ENCODE data around the gene MOCS1.

Gene MOCS1

DNA sequence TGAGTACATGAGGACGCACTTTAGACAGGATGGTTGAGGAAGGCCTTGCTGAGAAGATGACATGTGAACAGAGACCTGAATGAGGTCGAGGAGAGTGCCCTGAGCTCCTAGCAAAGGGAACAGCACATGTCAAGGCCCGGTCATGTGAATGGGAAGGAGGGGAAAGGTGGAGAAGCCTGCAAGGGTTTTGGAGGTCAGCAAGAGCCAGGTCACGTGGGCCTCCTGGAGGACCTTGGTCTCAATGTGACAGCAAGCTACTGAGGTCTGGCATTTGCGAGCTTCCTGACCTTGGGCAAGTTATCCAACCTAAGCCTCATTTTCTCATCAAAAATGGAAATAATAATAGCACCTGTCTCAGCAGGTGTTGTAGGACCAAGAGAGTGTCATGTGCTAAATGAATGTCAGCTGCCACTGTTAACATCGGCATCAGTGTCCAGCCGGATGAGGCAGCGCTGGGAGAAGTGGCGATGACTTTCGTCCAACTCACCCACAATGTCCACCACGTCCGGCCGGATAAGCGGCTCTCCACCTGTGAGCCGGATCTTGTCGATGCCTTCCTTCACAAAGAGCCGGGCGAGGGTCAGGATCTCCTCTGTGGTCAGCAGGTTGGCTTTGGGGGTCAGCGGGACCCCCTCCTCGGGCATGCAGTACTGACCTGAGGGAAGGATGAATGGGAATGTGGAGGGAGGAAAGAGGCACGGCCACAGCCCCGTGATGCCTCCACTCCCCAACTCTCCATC lies 8.9 kb downstream of the MOCS1 start:
- Histone ChIP-seq H3K27ac (ENCODE audit: low read depth, low read length) (no peak overlapping the region), H2AFZ (ENCODE audit: low read length, unreplicated experiment) (no peak overlapping the region), H3K4me3 (ENCODE audit: low read depth, low read length) (no peak overlapping the region), H3K4me1 (ENCODE audit: control insufficient read depth, insufficient read depth, low read length, unreplicated experiment) (peaks cover 9% of the 10 kb centered on the region), H3K79me2 (ENCODE audit: control insufficient read depth, insufficient read depth, low read length, unreplicated experiment) (no peaks in the 10 kb centered on the region), H3K27me3 (ENCODE audit: insufficient read depth, low read length) (no peaks in the 10 kb centered on the region), H3K36me3 (ENCODE audit: insufficient read depth, low read length) (no peaks in the 10 kb centered on the region)

DNA sequence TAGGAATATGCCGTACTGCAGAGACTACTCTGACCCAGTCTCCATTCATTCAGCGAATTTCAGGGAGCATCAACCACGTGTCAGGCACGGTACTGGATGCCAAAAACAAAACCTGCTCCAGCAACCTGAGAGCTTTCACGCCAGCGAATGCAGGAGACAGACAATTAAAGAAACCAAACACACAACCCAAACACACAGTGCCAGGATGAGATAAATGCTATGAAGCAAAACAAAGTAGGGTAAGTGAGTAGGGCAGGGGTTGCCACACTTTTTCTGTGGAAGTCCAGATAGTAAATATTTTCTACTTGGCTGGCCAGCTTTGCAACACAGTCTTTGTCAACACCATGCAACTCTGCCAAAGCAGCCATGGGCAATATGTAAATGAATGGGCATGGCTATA lies 10.0 kb downstream of the MOCS1 start:
- H3K27ac ChIP-seq (ENCODE audit: low read depth, low read length): no peak overlapping the region
- no peaks in the 10 kb centered on the region for H3K27me3 ChIP-seq (ENCODE audit: insufficient read depth, low read length)
- no peak overlapping the region for H2AFZ ChIP-seq (ENCODE audit: low read length, unreplicated experiment)
- peaks cover 4% of the 10 kb centered on the region for H3K4me1 ChIP-seq (ENCODE audit: control insufficient read depth, insufficient read depth, low read length, unreplicated experiment)
- H3K79me2 ChIP-seq (ENCODE audit: control insufficient read depth, insufficient read depth, low read length, unreplicated experiment): no peaks in the 10 kb centered on the region
- H3K36me3 ChIP-seq (ENCODE audit: insufficient read depth, low read length): no peaks in the 10 kb centered on the region
- H3K4me3 ChIP-seq (ENCODE audit: low read depth, low read length): no peak overlapping the region

DNA sequence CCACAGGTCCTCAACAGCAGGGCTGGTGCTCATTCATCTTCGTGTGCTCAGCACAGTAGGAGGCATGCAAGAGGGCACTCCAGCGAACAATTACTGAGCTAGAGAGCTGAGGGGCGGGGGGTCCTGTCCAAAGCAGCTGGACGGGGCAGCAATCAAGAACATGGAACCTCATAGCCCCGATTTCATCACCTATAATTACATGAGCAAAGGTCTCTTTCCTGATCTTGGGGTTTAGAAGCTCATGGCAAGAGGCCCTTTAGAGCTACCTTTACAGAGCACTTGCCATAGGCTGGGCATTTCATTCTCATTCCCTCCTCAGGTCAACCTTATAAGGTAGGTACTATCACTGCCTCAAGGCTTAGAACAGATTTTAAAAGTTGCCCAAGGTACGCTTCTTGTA lies 10.4 kb downstream of the MOCS1 start:
- Histone ChIP-seq H3K4me1 (ENCODE audit: control insufficient read depth, insufficient read depth, low read length, unreplicated experiment) (peaks cover 4% of the 10 kb centered on the region), H3K27ac (ENCODE audit: low read depth, low read length) (no peak overlapping the region), H2AFZ (ENCODE audit: low read length, unreplicated experiment) (no peak overlapping the region), H3K36me3 (ENCODE audit: insufficient read depth, low read length) (no peaks in the 10 kb centered on the region), H3K79me2 (ENCODE audit: control insufficient read depth, insufficient read depth, low read length, unreplicated experiment) (no peaks in the 10 kb centered on the region), H3K4me3 (ENCODE audit: low read depth, low read length) (no peak overlapping the region), H3K27me3 (ENCODE audit: insufficient read depth, low read length) (no peaks in the 10 kb centered on the region)

DNA sequence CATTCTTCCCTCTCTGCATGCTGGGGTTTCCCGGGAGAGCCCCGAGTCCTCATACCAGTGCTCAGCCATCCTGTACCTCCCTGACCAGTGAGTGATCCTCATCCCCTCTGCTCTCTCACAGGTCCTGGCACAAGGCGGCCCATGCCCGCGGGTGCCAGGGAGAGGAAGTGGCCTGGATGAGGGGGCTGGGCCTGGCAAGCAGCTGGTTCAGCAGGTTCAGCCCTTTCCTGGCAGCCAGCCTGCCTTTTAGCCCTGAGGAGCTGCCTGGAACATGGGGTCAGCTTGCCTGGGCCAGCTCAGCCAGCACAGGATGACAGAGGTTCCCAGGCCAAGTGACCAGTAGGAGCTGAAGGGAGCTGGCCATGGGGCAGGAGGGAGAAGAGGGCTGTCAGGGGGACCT lies 10.9 kb downstream of the MOCS1 start:
- H3K4me3 ChIP-seq (ENCODE audit: low read depth, low read length): no peak overlapping the region
- H3K27ac ChIP-seq (ENCODE audit: low read depth, low read length): no peak overlapping the region
- H3K27me3 ChIP-seq (ENCODE audit: insufficient read depth, low read length): no peaks in the 10 kb centered on the region
- H3K79me2 ChIP-seq (ENCODE audit: control insufficient read depth, insufficient read depth, low read length, unreplicated experiment): no peaks in the 10 kb centered on the region
- peaks cover 4% of the 10 kb centered on the region for H3K4me1 ChIP-seq (ENCODE audit: control insufficient read depth, insufficient read depth, low read length, unreplicated experiment)
- no peaks in the 10 kb centered on the region for H3K36me3 ChIP-seq (ENCODE audit: insufficient read depth, low read length)
- no peak overlapping the region for H2AFZ ChIP-seq (ENCODE audit: low read length, unreplicated experiment)

DNA sequence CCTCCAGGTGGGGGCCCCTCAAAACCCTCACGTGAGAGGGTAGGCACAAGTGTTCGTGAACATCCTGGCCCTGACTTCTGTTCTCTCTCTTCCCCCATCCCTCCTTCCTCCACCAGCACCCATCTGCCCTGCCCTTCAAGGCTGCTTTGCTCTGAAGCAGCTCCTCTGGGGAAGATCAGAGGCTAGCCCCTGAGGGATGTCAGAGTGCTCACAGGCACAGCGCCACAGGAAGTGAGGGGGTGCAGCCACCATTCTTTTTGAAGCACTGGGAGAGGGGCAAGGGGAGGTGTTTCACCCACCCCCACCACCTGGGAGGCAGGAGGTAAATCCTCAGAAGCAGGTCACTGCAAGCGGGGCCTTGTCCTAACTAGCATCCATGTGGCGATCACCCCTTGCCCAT lies 11.4 kb downstream of the MOCS1 start:
- Histone ChIP-seq H3K36me3 (ENCODE audit: insufficient read depth, low read length) (no peaks in the 10 kb centered on the region), H3K4me1 (ENCODE audit: control insufficient read depth, insufficient read depth, low read length, unreplicated experiment) (peaks cover 4% of the 10 kb centered on the region), H2AFZ (ENCODE audit: low read length, unreplicated experiment) (no peak overlapping the region), H3K27me3 (ENCODE audit: insufficient read depth, low read length) (no peaks in the 10 kb centered on the region), H3K79me2 (ENCODE audit: control insufficient read depth, insufficient read depth, low read length, unreplicated experiment) (no peaks in the 10 kb centered on the region), H3K27ac (ENCODE audit: low read depth, low read length) (no peak overlapping the region), H3K4me3 (ENCODE audit: low read depth, low read length) (no peak overlapping the region)

DNA sequence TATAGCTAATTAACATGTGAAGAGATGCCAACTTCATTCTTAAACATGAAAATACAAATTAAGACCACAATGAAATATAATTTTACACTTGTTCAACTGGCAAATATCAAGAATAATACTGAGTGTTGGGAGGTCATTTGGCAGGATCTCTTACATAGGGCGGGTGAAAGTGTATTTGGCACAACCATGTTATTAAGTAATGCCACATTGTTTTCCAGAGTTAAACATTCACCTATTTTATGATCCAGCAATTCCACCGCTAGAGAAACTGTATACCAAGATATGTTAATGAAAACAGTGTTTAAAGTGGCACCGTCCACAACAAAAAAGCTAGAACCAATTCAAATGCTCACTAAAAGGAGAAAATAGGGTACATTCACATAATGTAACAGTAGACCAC lies 14.1 kb downstream of the MOCS1 start:
- Histone ChIP-seq H3K27me3 (ENCODE audit: insufficient read depth, low read length) (no peaks in the 10 kb centered on the region), H3K4me1 (ENCODE audit: control insufficient read depth, insufficient read depth, low read length, unreplicated experiment) (no peaks in the 10 kb centered on the region), H3K4me3 (ENCODE audit: low read depth, low read length) (no peak overlapping the region), H2AFZ (ENCODE audit: low read length, unreplicated experiment) (no peak overlapping the region), H3K79me2 (ENCODE audit: control insufficient read depth, insufficient read depth, low read length, unreplicated experiment) (no peaks in the 10 kb centered on the region), H3K36me3 (ENCODE audit: insufficient read depth, low read length) (0 out of 2 replicates have a peak, but pooled peaks cover under 1% of the 10 kb centered on the region), H3K27ac (ENCODE audit: low read depth, low read length) (no peak overlapping the region)

DNA sequence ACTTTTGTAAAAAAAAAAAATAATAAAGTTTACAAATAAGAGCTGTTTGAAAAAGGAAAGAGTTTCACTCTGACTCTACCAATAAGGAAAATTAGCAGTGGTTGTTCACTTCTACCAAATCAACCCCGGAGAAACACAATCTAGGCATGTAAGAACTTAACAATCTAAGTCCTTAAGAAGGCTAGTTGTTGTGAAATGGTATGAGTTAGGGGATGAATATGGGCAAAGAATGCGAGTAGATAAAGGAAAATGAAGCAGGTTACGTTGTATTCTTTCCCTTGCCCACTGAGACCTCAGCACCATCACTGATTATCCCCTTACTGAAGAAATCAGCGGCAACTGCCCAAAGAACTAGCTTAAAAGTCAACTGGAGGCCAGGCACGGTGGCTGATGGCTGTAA lies 15.4 kb downstream of the MOCS1 start:
- 0 out of 2 replicates have a peak, but pooled peaks cover 5% of the 10 kb centered on the region for H3K36me3 ChIP-seq (ENCODE audit: insufficient read depth, low read length)
- no peaks in the 10 kb centered on the region for H3K79me2 ChIP-seq (ENCODE audit: control insufficient read depth, insufficient read depth, low read length, unreplicated experiment)
- H3K4me3 ChIP-seq (ENCODE audit: low read depth, low read length): no peak overlapping the region

DNA sequence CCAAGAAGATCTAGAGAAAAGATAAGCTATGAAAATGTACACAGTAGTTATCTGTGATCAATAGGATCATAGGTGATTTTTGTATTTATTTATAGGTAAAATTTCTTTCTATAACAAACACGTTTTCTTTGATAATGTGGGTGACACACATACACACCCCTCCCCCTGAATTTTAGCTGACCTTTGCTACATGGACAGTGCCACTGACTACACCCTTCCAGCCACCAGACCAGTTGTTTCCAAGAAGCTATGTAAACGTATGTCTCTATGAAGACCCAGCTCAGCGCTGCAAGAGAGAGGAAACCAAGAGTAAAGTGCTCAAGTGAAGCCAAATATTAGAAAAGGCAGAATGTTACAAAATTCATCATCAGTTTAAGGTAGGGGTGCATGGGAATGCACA lies 16.3 kb downstream of the MOCS1 start:
- no peaks in the 10 kb centered on the region for H3K27me3 ChIP-seq (ENCODE audit: insufficient read depth, low read length)
- 0 out of 2 replicates have a peak, but pooled peaks cover 5% of the 10 kb centered on the region for H3K36me3 ChIP-seq (ENCODE audit: insufficient read depth, low read length)
- H3K79me2 ChIP-seq (ENCODE audit: control insufficient read depth, insufficient read depth, low read length, unreplicated experiment): no peaks in the 10 kb centered on the region
- H3K4me3 ChIP-seq (ENCODE audit: low read depth, low read length): no peak overlapping the region
- no peak overlapping the region for H2AFZ ChIP-seq (ENCODE audit: low read length, unreplicated experiment)
- H3K4me1 ChIP-seq (ENCODE audit: control insufficient read depth, insufficient read depth, low read length, unreplicated experiment): no peaks in the 10 kb centered on the region
- H3K27ac ChIP-seq (ENCODE audit: low read depth, low read length): no peak overlapping the region

More for the DNA sequence above, 15.4 kb downstream of the MOCS1 start:
- Histone ChIP-seq H3K4me1 (ENCODE audit: control insufficient read depth, insufficient read depth, low read length, unreplicated experiment) (no peaks in the 10 kb centered on the region), H3K27me3 (ENCODE audit: insufficient read depth, low read length) (no peaks in the 10 kb centered on the region), H2AFZ (ENCODE audit: low read length, unreplicated experiment) (no peak overlapping the region), H3K27ac (ENCODE audit: low read depth, low read length) (no peak overlapping the region)

DNA sequence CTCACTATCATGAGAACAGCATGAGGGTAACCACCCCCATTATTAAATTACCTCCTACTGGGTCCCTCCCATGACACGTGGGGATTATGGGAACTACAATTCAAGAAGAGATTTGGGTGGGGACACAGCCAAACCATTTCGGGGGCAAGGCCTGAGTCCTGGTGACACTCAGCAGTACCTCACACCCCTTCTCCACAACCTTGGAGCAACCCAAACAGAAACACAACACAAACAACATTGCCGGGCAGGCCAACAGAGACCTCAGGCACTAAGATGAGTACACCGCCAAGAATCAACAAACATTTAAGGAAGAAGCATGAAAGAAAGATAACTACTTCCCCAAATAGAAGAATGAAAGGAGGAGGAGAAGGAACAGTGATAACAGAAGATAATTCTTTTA lies 16.9 kb downstream of the MOCS1 start:
- H3K36me3 ChIP-seq (ENCODE audit: insufficient read depth, low read length): 0 out of 2 replicates have a peak, but pooled peaks cover 5% of the 10 kb centered on the region
- no peak overlapping the region for H2AFZ ChIP-seq (ENCODE audit: low read length, unreplicated experiment)
- H3K79me2 ChIP-seq (ENCODE audit: control insufficient read depth, insufficient read depth, low read length, unreplicated experiment): no peaks in the 10 kb centered on the region

DNA sequence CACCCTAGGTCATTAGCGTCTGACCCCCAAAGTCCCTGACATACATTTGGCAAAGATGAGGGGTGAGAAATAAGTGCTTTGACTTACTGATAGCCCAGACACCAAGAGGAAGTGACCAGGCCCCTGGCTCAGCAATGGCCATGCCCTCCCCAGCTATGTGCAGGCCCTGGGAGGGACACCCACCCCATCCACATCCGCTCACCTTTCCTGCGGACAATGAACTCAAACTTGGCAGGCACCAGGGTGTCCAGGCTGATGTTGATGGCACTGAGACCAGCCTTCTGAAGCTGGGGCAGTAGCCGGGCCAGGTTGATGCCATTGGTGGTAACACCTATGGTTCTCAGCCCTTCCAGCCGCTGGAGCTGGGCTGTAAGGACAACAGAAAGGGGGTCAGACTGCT lies 18.4 kb downstream of the MOCS1 start:
- Histone ChIP-seq H3K4me3 (ENCODE audit: low read depth, low read length) (no peak overlapping the region), H2AFZ (ENCODE audit: low read length, unreplicated experiment) (no peak overlapping the region), H3K79me2 (ENCODE audit: control insufficient read depth, insufficient read depth, low read length, unreplicated experiment) (no peaks in the 10 kb centered on the region), H3K36me3 (ENCODE audit: insufficient read depth, low read length) (0 out of 2 replicates have a peak, but pooled peaks cover 5% of the 10 kb centered on the region), H3K27me3 (ENCODE audit: insufficient read depth, low read length) (no peaks in the 10 kb centered on the region), H3K4me1 (ENCODE audit: control insufficient read depth, insufficient read depth, low read length, unreplicated experiment) (no peaks in the 10 kb centered on the region), H3K27ac (ENCODE audit: low read depth, low read length) (no peak overlapping the region)

More for the DNA sequence above, 16.9 kb downstream of the MOCS1 start:
- Histone ChIP-seq H3K27ac (ENCODE audit: low read depth, low read length) (no peak overlapping the region), H3K27me3 (ENCODE audit: insufficient read depth, low read length) (no peaks in the 10 kb centered on the region), H3K4me1 (ENCODE audit: control insufficient read depth, insufficient read depth, low read length, unreplicated experiment) (no peaks in the 10 kb centered on the region), H3K4me3 (ENCODE audit: low read depth, low read length) (no peak overlapping the region)

DNA sequence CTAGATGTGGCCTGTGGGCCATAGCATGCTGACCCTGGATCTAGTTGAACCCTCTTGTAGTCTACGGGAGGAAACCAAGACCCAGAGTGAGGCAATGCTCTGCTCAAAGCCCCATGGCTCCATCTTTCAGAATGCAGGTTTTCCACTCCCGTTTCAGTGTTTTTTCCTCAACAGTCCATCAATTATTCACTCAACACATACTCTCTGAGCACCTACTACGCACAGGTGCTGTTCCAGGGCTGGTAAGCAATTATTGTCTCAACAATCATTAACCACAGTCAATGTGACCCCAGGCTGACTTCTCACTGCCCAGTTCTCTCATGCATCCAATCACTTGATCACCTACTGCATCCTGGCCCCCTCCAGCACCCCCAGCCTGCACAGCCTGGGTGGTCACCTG lies 20.0 kb downstream of the MOCS1 start:
- Histone ChIP-seq H2AFZ (ENCODE audit: low read length, unreplicated experiment) (no peak overlapping the region), H3K36me3 (ENCODE audit: insufficient read depth, low read length) (0 out of 2 replicates have a peak, but pooled peaks cover 5% of the 10 kb centered on the region), H3K79me2 (ENCODE audit: control insufficient read depth, insufficient read depth, low read length, unreplicated experiment) (no peaks in the 10 kb centered on the region), H3K27me3 (ENCODE audit: insufficient read depth, low read length) (no peaks in the 10 kb centered on the region), H3K4me3 (ENCODE audit: low read depth, low read length) (no peak overlapping the region), H3K27ac (ENCODE audit: low read depth, low read length) (no peak overlapping the region), H3K4me1 (ENCODE audit: control insufficient read depth, insufficient read depth, low read length, unreplicated experiment) (no peaks in the 10 kb centered on the region)
